NCI-H1930 (cell line): ENCODE results near the gene TOMM40L.

ENCODE experiments used
- DNase-seq, 2 experiments: peaks; one replicate each; lab custom pipeline; 2025; lab: John Stamatoyannopoulos, UW

Gene TOMM40L

DNA sequence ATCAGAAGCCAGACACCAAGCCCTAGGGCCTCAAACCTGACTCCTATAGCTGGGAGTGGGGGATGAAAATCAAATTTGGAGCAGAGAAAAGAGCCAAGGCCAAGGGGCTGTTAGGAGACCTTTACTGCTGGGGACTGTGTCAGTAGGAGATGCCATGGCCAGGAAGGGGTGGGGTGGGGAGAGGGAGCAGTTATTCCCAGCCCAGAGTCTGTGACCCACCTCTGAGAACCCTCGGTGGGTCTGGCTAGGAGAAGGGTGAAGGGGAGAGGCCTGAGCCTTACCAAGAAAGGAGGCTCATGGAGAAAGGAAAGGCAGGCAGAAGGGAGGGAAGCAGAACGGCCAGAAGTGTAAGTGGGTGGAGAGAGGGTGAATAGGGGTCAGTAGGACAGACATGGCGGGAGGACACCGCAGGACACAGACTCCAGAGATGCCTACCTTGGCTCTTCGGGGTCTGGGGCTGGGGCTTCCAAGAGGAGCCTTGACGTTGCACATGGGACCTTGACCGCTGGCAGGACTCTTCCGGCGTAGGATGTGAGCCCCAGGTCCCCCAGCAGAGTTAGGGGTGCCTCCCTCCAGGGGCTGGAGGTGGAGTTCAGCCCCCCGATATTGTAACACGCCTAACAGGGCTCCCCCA is 28.2 kb upstream of the TOMM40L start:
- DNase-seq = no peak

- no peak for DNase-seq
Observed at GRCh38 chr1:161198194-161198896, 27.5 kb upstream of the TOMM40L start.

DNA sequence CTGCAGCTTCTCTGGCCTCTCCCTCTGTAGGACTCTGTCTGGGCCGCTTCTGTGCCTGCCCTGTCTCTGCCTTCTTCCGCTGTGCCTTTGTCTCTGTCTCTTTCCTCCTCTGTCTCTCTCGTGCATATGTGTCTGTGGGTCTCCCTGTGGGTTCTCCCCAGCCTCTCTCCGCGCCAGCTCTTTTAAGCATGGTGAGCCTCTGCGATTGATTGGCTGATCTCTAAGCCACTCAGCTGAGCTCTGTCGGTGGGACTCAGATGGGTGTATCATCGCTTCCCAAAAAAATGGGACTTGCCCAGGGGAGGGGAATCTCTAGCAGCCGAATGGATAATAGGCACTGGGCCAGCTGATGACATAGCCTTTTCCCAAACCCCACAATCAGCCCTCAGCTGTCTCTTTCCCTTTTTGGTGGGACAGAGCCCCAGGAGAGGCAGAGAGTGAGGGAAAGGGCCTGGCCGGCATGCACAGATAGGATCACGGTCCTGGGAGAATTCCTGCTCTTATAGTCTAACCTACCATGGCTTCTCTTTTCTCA is 26.9 kb upstream of the TOMM40L start, which contains the start of gene ADAMTS4:
ADAMTS4 (minus strand) TSS at position 158 of the 535 bp plus-strand sequence. CDS start 427 bp downstream, outside the sequence.
- no peak for DNase-seq

DNA sequence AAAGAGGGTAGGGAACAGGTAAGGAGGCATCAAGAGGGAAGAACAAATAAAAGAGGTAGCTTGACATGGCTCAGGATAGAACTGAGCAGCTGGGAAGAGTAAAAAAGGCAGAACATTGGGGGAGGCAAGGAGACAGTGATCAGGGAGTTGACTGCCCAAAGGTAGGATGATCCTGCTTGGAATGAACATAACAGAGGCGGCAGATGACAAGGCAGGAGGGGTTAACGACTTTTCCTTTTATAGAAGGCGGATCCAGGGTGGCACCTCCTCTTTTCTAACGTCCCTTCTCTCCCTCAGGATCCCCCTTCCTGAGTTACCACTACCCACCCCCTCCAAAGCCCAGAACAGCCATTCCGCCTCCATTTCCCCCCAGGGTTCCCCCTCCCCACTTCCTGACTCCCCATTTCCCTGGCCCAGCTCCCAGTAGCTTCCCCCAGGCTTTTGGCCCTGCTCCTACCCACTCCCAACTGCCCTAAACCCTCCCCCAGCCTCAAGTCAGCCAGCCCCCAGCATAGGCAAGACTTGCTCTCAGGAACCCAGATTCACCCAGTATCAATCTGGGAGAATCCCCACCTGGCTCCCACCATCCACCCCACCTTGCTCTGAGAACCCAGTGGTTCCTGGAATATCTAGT is 26.2 kb upstream of the TOMM40L start:
- no peak for DNase-seq

- DNase-seq = no peak
Observed at GRCh38 chr1:161200421-161200991, 25.4 kb upstream of the TOMM40L start.

DNA sequence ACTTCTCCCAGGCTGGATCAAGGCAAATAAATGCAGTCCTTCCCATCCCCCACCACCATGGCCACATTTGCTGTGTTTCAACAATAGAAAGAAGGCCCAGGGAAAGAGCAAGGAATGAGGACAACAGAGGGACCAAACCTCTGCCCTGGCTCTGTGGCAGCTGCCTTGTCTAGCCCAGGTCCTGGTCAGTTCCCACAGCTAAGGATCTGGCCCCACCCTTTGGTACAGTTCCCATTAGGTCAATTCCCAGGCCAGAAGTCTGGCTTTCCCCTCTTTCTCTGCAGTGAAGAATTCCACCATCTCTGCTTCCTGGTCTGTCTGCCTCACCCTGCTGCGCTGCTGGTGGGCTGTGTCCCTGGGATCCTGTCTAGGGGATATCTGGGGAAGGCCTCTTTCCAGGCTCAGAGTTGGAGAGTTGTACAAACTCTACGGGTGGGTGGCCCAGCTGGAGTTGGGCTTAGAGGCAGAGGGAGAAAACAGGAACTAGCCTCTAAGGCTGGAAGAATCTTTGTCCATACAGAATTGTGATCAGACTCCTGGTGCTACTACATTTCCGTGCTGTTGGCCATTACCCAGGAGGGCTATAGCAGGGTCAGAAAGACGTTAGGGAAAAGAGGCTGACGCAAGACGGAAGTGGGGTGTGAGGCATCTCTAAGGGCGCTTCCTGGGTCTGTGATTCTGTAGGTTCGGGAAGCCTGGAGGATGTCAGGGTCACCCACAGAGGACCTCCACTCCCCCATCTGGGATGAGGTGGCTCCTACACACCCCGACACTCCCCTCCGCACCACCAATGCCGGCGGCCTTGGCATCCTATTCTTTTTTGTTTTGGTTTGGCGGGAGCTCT is 24.6 kb upstream of the TOMM40L start:
- no peak for DNase-seq

GRCh38 chr1:161201836-161202712 is 23.8 kb upstream of the TOMM40L start, which contains the start of gene NDUFS2:
NDUFS2 (plus strand) TSS chr1:161202367; CDS start chr1:161202386, 19 bp downstream.
- peak; percentile 98 for DNase-seq

DNA sequence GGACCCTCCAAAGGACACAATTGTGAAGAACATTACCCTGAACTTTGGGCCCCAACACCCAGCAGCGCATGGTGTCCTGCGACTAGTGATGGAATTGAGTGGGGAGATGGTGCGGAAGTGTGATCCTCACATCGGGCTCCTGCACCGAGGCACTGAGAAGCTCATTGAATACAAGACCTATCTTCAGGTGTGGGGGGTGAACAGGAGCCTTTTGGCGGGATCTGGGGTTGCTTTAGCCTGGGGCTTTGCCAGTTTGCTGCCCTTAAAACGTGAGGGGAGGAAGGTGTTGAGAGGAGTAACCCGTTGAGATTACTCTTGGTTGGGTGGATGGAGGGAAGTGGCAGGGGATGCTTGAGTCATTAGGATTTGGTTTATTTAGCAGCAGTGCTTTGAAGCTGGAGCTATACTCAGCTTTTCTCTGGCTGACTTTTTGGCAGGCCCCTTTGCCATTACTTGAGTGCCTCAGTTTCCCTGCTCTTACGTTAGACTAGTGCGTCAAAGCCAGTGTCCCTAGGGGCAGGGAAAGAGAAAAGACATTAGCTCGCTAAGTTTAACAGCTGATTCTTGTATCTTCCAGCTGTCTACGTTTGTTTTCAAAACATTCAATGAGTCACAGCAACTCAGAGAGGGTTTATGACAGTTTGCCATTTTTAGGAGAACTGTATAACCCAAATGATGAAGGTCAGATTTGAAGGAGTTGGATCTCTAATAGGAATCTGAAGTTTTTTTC is 19.3 kb upstream of the TOMM40L start:
- DNase-seq = no peak

DNA sequence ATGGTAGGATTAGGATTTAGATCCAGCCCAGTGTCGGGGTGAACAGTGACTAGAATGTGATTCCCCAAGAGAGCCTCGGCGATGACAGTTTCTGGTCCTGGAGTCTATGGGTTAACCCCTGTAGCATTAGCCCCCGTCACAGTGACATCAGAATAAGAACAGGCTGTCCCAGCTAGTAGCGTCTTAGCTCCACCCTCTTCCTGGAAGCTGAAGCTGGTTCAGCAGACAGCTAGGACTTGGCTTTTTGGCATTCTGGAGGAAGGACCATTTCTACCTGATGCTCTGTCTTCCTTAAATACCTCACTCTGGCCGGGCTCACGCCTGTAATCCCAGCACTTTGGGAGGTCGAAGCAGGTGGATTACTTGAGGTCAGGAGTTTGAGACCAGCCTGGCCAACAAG is 18.7 kb upstream of the TOMM40L start:
- DNase-seq = no peak

DNA sequence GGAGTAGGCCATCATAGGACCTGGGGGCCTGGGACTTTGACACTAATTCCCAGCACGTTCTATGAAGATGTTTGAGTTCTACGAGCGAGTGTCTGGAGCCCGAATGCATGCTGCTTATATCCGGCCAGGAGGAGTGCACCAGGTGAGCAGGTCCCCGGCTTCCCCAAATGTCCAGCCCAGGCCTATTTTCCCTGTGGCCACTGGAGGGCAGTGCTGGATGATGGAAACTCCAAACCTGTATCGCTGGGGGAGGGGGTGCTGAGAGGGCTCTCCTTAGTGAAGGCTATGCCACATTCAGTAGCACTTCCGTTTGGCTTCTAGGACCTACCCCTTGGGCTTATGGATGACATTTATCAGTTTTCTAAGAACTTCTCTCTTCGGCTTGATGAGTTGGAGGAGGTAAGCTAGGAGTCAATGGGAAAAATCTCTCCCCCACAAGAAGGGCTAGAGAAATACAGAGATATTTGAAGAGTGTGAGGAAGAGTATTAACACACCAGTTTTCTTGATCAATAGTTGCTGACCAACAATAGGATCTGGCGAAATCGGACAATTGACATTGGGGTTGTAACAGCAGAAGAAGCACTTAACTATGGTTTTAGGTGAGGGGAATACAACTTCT is 16.0 kb upstream of the TOMM40L start:
- peak; percentile 32 to 50 for DNase-seq

DNA sequence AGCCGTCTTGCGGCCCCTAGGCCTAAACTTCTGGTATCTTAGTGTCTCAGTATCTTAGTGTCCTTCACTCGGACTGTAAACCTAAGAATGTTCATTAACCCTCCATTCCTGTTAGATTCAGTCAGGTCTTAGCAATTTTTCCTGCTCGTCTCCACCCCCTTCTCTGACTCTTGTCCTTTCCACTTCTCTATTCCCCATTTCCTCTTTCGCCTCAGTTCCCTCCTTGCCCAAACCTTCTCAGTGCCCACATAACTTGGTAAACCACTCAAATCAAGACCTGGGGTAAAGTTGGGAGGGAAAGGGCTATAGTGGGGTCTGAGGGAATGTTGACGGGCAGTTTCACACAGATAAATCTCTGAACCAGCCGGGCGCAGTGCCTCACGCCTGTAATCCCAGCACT is 11.5 kb upstream of the TOMM40L start:
- no peak for DNase-seq

GRCh38 chr1:161215076-161215475 is 10.8 kb upstream of the TOMM40L start, which contains the start of gene FCER1G:
FCER1G (plus strand) TSS chr1:161215295; CDS start chr1:161215322, 27 bp downstream.
- DNase-seq = no peak

DNA sequence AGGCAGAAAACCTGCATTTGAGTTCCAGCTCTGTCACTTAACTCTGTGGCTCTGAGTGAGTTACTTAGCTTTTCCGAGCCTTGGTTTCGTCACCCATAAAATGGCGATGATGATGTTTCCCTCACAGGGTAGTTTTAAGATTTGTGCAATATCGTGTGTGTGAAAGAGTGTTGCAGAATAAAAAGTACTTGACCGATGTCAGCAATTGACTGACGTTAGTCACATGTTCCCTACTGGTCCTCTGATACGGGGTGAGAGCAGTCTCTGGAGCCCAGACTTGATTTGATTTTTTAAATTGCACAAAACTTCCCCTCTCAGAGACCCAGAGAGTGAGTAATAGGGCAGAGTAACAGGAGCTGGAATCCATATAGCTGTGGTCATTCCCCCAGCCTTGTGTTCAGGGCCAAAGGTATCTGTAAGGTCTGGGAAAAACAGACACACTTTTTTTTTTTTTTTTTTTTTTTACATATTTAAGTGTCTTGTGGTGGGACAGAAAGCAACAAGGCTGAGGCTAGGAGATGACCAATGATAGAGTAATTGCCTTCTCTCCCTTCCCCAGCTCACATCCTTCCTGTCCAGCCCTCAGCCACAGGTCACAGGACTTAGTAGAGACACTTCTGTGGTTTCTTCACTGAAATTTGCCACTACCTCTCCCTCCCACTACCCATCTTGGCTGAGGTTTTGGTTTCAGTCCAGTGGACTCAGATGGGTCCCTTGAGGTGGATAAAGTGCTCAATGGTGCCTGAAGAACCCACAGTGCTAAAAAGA is 8.7 kb upstream of the TOMM40L start:
- DNase-seq = no peak

DNA sequence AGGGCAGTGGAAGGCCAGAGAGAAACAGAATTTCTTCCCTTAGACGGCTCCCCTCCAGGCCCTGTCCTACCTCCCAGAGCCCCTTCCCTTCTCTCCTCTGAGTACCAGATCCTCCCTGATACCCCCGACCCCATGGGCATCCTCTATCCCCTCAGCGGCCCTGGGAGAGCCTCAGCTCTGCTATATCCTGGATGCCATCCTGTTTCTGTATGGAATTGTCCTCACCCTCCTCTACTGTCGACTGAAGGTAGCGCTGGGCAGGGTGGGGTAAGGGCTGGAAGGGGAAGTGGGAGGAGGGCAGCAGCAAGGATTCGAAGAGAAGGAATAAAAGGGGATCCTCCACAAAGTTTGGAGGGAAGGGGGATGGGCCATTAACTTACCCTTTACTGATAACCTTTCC is 8.0 kb upstream of the TOMM40L start:
- DNase-seq = no peak

GRCh38 chr1:161218301-161219077 is 7.4 kb upstream of the TOMM40L start:
- DNase-seq = no peak

- DNase-seq = no peak
Observed at GRCh38 chr1:161219078-161219892, 6.6 kb upstream of the TOMM40L start.

- no peak for DNase-seq
Observed at GRCh38 chr1:161220002-161220401, 5.9 kb upstream of the TOMM40L start.
